Thyroid gland (tissue), 4 donors: ENCODE measurements around the gene ATXN1. TPM values are rescaled to one million over a fixed set of nuclear protein-coding genes. Genes with fewer than 3 reads are reported as not detected.

Experiments used
- DNase-seq, 2 donors: peaks; one replicate each; pipeline ENCODE4 v3.0.0-alpha.2; 2019
- H3K27ac ChIP-seq, 3 donors: fragments of 200-600 bp; sonication (generic); 1 replicate in 2 of 3; 2 replicates in 1 of 3; pipeline ENCODE4 v1.5.1; 2016 to 2019; ENCODE audit warnings: mild to moderate bottlenecking in 1 of 3, moderate library complexity in 1 of 3
- H3K27me3 ChIP-seq: fragments of 200-600 bp; sonication (generic); one replicate; pipeline ENCODE4 v1.5.1; 2019
- H3K36me3 ChIP-seq, 2 donors: fragments of 200-600 bp; sonication (generic); one replicate each; pipeline ENCODE4 v1.5.1; 2016 to 2019
- H3K4me1 ChIP-seq, 2 donors: fragments of 200-600 bp; sonication (generic); one replicate each; pipeline ENCODE4 v1.5.1; 2017 to 2019
- H3K4me3 ChIP-seq, 3 donors: fragments of 200-600 bp; sonication (generic); replicated peaks in 1 of 3; 1 replicate in 2 of 3; 2 replicates in 1 of 3; pipeline ENCODE4 v1.5.1; 2016; ENCODE audit warnings: mild to moderate bottlenecking in 1 of 3
- H3K9me3 ChIP-seq: fragments of 200-600 bp; sonication (generic); one replicate; pipeline ENCODE4 v1.5.1; 2017
- CTCF ChIP-seq, 6 experiments: fragments of 200-600 bp in 3 of 6; fragments of 450-650 bp in 3 of 6; sonication (generic) in 3 of 6; IDR thresholded peaks; one replicate each; pipeline ENCODE4 v1.5.1; 2016 to 2019; ENCODE audit warnings: antibody characterized with exemption in 6 of 6, mild to moderate bottlenecking in 2 of 6, inconsistent platforms in 1 of 6, moderate library complexity in 1 of 6
- POLR2A ChIP-seq, 2 donors: fragments of 450-650 bp; IDR thresholded peaks; one replicate each; pipeline ENCODE4 v1.6.1; 2017; ENCODE audit warnings: antibody characterized with exemption in 2 of 2, mild to moderate bottlenecking in 2 of 2, moderate library complexity in 1 of 2
- WGBS, 2 donors: methylation state at CpG; one replicate each; pipeline ENCODE4 v1.1.5; 2017; 5-methylcytosine and 5-hydroxymethylcytosine counted together
- intact Hi-C: fragments of 100-400 bp; cut with DNase I; formaldehyde crosslinking; loops from one replicate; pipeline ENCODE4 v1.15.1; 2023
- total RNA-seq, 4 donors: library from RNA; depleted of rRNA; stranded (reverse); fragments of >200 nt; gene quantifications; one replicate each; pipeline ENCODE4 v1.2.3, GENCODE V29; 2016

The ATXN1 gene
- total RNA-seq, 4 donors from 2014 or later, result 62.1 to 88.1 (median 83.0) TPM

GRCh38 chr6:16475494-16475781, 285.8 kb downstream of the ATXN1 start:
- Histone ChIP-seq H3K9me3 (no peaks in the 10 kb centered on the region), H3K27me3 (no peaks in the 10 kb centered on the region), H3K36me3 (no peaks in the 10 kb centered on the region), H3K27ac (no peak overlapping the region), H3K4me3 (no peak overlapping the region), H3K4me1 (peaks cover 13 to 22% of the 10 kb centered on the region in 2 donors)
- intact Hi-C loops, result no loop called here
- no peak for DNase-seq
- TF ChIP-seq CTCF (IDR thresholded peaks at IDR 0.05) (no peak), POLR2A (IDR thresholded peaks at IDR 0.05) (no peak)
- 100% methylated on average over 1 of the region's 1 CpG for WGBS, 2 donors

GRCh38 chr6:16474772-16475493, 286.3 kb downstream of the ATXN1 start:
- H3K27ac ChIP-seq, result no peak overlapping the region
- peaks cover 13 to 22% of the 10 kb centered on the region in 2 donors for H3K4me1 ChIP-seq
- H3K36me3 ChIP-seq, result no peaks in the 10 kb centered on the region
- H3K4me3 ChIP-seq, result no peak overlapping the region
- TF ChIP-seq CTCF (IDR thresholded peaks at IDR 0.05) (no peak), POLR2A (IDR thresholded peaks at IDR 0.05) (no peak)
- intact Hi-C loops, result no loop called here
- no peak for DNase-seq
- H3K9me3 ChIP-seq, result no peaks in the 10 kb centered on the region
- WGBS, 2 donors, result 96% methylated on average over 3 of the region's 3 CpGs
- H3K27me3 ChIP-seq, result no peaks in the 10 kb centered on the region

- Histone ChIP-seq H3K27me3 (no peaks in the 10 kb centered on the region), H3K27ac (no peak overlapping the region), H3K36me3 (no peaks in the 10 kb centered on the region), H3K9me3 (no peaks in the 10 kb centered on the region), H3K4me1 (peaks cover 13 to 22% of the 10 kb centered on the region in 2 donors), H3K4me3 (no peak overlapping the region)
- DNase-seq, result no peak
- 91 to 97% methylated on average over 1 of the region's 1 CpG for WGBS, 2 donors
- intact Hi-C loops, result no loop called here
- TF ChIP-seq CTCF (IDR thresholded peaks at IDR 0.05) (no peak), POLR2A (IDR thresholded peaks at IDR 0.05) (no peak)
Observed at GRCh38 chr6:16473908-16474771, 287.1 kb downstream of the ATXN1 start.

GRCh38 chr6:16473184-16473907, 287.9 kb downstream of the ATXN1 start:
- H3K27ac ChIP-seq, result peak overlapping the region in 1 of 3 donors; percentile 49
- 92 to 94% methylated on average over 10 of the region's 10 CpGs for WGBS, 2 donors

More at GRCh38 chr6:16473184-16473907, 287.9 kb downstream of the ATXN1 start:
- no peaks in the 10 kb centered on the region for H3K9me3 ChIP-seq
- H3K4me1 ChIP-seq, result peaks cover 13 to 22% of the 10 kb centered on the region in 2 donors
- no peaks in the 10 kb centered on the region for H3K27me3 ChIP-seq
- intact Hi-C loops, result no loop called here
- TF ChIP-seq POLR2A (IDR thresholded peaks at IDR 0.05) (no peak), CTCF (IDR thresholded peaks at IDR 0.05) (no peak)
- no peak overlapping the region for H3K4me3 ChIP-seq
- H3K36me3 ChIP-seq, result no peaks in the 10 kb centered on the region
- no peak for DNase-seq
